ENCODE measurements around the gene TBX22. TPM values are rescaled to one million over a fixed set of nuclear protein-coding genes. Genes with fewer than 3 reads are reported as not detected.

The TBX22 gene
- total and polyA plus RNA-seq, 2 donors (not counting 1 experiment from before 2014, with no cell fraction given) = not detected

DNA sequence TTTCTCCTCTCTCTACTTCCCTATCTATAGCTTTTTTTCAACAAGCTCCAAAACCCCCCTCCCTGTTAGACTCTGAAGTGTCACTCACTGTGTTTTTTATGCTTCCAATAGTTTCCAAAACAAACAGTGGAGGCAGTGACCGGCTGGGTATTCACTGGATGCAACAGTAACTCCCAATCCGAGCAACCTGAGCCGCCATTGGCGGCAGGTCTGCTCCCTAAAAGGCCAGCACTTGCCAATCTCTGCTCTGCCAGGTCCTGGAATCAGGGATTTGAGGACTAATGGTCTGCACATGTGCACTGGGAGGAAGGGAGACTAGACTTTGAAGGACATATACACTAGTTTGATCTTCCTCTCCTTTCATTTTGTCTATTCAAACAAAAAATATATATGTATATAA, 7.1 kb downstream of the TBX22 start:
- Mint-ChIP-seq H3K27me3 (no peaks in the 10 kb centered on the region), H3K4me3 (no peak overlapping the region), H3K9me3 (ENCODE audit: insufficient read depth) (no peaks in the 10 kb centered on the region), H3K4me1 (no peaks in the 10 kb centered on the region), H3K27ac (no peak overlapping the region)
- no peaks in the 10 kb centered on the region for H3K9me3 ChIP-seq (ENCODE audit: control extremely low read depth in 1 of 3, control insufficient read depth in 2 of 3, insufficient read depth in 1 of 3, low read length in 2 of 3)
- ChIA-PET POLR2A (no interaction called here), CTCF (no interaction called here)
- 40% methylated on average over 1 of the region's 4 CpGs for WGBS (ENCODE audit: insufficient coverage)
- no peaks in the 10 kb centered on the region for H3K4me1 ChIP-seq (ENCODE audit: control insufficient read depth in 2 of 2, insufficient read depth in 2 of 2, low read length in 2 of 2)
- H2AFZ ChIP-seq (ENCODE audit: insufficient read depth, low read depth, low read length, poor library complexity, severe bottlenecking) = no peak overlapping the region
- no peak overlapping the region for H3K27ac ChIP-seq (ENCODE audit: low read length in 2 of 2)
- intact Hi-C loops (cut with micrococcal nuclease) = no loop called here
- DNase-seq = no peak
- no peaks in the 10 kb centered on the region for H3K79me2 ChIP-seq (ENCODE audit: control insufficient read depth, insufficient read depth, low read length)
- TF ChIP-seq, protein P1, sequence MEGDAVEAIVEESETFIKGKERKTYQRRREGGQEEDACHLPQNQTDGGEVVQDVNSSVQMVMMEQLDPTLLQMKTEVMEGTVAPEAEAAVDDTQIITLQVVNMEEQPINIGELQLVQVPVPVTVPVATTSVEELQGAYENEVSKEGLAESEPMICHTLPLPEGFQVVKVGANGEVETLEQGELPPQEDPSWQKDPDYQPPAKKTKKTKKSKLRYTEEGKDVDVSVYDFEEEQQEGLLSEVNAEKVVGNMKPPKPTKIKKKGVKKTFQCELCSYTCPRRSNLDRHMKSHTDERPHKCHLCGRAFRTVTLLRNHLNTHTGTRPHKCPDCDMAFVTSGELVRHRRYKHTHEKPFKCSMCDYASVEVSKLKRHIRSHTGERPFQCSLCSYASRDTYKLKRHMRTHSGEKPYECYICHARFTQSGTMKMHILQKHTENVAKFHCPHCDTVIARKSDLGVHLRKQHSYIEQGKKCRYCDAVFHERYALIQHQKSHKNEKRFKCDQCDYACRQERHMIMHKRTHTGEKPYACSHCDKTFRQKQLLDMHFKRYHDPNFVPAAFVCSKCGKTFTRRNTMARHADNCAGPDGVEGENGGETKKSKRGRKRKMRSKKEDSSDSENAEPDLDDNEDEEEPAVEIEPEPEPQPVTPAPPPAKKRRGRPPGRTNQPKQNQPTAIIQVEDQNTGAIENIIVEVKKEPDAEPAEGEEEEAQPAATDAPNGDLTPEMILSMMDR (IDR thresholded peaks at IDR 0.05) = no peak
- no peak overlapping the region for H3K4me3 ChIP-seq (ENCODE audit: control extremely low read depth in 1 of 5, extremely low read depth in 1 of 5, insufficient read depth in 1 of 5, low read depth in 2 of 5, low read length in 4 of 5)
- no peaks in the 10 kb centered on the region for H4K20me1 ChIP-seq (ENCODE audit: control insufficient read depth, insufficient read depth, low read length, poor library complexity, severe bottlenecking)
- H3K4me2 ChIP-seq (replicated peaks; ENCODE audit: low read depth, low read length, poor library complexity, severe bottlenecking) = no peak overlapping the region
- ATAC-seq (ENCODE audit: low read depth) = no peak
- peaks cover 0 to 5% (median 0%) of the 10 kb centered on the region in 4 experiments for H3K27me3 ChIP-seq (replicated peaks in 1 of 4; ENCODE audit: control extremely low read depth in 1 of 4, control insufficient read depth in 3 of 4, insufficient read depth in 4 of 4, low read length in 3 of 4)
- no peak overlapping the region for H3K9ac ChIP-seq (ENCODE audit: low read length)
- no peaks in the 10 kb centered on the region for H3K36me3 ChIP-seq (replicated peaks in 1 of 2; ENCODE audit: control extremely low read depth in 1 of 2, control insufficient read depth in 1 of 2, extremely low read depth in 1 of 2, insufficient read depth in 2 of 2, low read length in 1 of 2)

DNA sequence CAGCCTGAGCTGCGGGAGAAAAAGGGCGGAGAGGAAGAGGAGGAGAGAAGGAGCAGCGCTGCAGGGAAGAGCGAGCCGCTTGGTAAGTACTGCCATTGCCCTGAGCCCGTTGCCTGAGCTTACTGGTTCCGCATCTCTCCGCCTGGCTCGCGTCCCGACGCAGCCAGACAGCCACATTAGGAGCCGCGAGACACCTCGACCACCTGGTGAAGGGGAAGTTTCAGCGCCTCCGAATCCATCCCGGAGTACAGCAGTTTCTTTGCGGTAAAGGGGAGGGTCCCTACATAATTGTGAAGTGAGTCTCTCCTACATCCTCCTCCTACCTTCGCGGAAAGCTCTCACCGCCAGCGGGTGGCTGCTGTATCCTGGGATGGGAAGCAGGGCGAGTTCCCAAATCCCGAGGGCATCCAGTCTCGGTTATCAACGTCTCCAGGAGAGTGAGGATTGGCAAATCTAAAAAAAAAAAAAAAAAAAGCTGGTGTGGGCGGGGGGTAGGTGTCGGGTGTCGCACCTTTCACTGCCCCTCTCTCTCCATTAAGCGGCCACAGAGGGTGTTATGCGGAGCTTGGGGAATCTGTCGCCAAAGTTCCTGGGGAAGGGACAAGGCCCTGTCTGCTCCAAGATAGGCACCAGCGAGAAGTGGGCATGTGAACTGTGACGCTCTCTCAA, 7.9 kb downstream of the TBX22 start:
- Histone ChIP-seq H4K20me1 (ENCODE audit: control insufficient read depth, insufficient read depth, low read length, poor library complexity, severe bottlenecking) (no peaks in the 10 kb centered on the region), H3K4me1 (ENCODE audit: control insufficient read depth in 2 of 2, insufficient read depth in 2 of 2, low read length in 2 of 2) (no peaks in the 10 kb centered on the region), H3K9me3 (ENCODE audit: control extremely low read depth in 1 of 3, control insufficient read depth in 2 of 3, insufficient read depth in 1 of 3, low read length in 2 of 3) (no peaks in the 10 kb centered on the region), H3K4me3 (ENCODE audit: control extremely low read depth in 1 of 5, extremely low read depth in 1 of 5, insufficient read depth in 1 of 5, low read depth in 2 of 5, low read length in 4 of 5) (no peak overlapping the region), H3K27me3 (replicated peaks in 1 of 4; ENCODE audit: control extremely low read depth in 1 of 4, control insufficient read depth in 3 of 4, insufficient read depth in 4 of 4, low read length in 3 of 4) (peaks cover 0 to 5% (median 0%) of the 10 kb centered on the region in 4 experiments), H3K79me2 (ENCODE audit: control insufficient read depth, insufficient read depth, low read length) (no peaks in the 10 kb centered on the region), H3K4me2 (replicated peaks; ENCODE audit: low read depth, low read length, poor library complexity, severe bottlenecking) (no peak overlapping the region), H3K36me3 (replicated peaks in 1 of 2; ENCODE audit: control extremely low read depth in 1 of 2, control insufficient read depth in 1 of 2, extremely low read depth in 1 of 2, insufficient read depth in 2 of 2, low read length in 1 of 2) (no peaks in the 10 kb centered on the region), H3K27ac (ENCODE audit: low read length in 2 of 2) (no peak overlapping the region), H3K9ac (ENCODE audit: low read length) (no peak overlapping the region), H2AFZ (ENCODE audit: insufficient read depth, low read depth, low read length, poor library complexity, severe bottlenecking) (no peak overlapping the region)
- intact Hi-C loops (cut with micrococcal nuclease) = no loop called here
- Mint-ChIP-seq H3K9me3 (ENCODE audit: insufficient read depth) (no peaks in the 10 kb centered on the region), H3K27ac (no peak overlapping the region), H3K4me1 (no peaks in the 10 kb centered on the region), H3K4me3 (no peak overlapping the region), H3K27me3 (no peaks in the 10 kb centered on the region)
- TF ChIP-seq, protein P1 (IDR thresholded peaks at IDR 0.05) = no peak
- TF ChIP-seq EZH2 (IDR thresholded peaks at IDR 0.05; ENCODE audit: borderline replicate concordance, insufficient read depth, low read depth, low read length, poor library complexity, severe bottlenecking) = no peak
- 9% methylated on average over 10 of the region's 35 CpGs for WGBS (ENCODE audit: insufficient coverage)
- CTCF ChIA-PET = no interaction called here
- ATAC-seq (ENCODE audit: low read depth) (no peak), DNase-seq (no peak)
- POLR2A ChIA-PET = no interaction called here

Measured in B cell (primary cell).